GM19043 (cell line): ENCODE measurements around the gene FN3K.

Experiments used
- ATAC-seq: cut with Tn5 transposase; IDR thresholded peaks from one replicate; pipeline ENCODE4 v1.9.1; 2021; ENCODE audit warnings: low read depth; ENCODE audit not compliant: unreplicated experiment

FN3K gene

DNA sequence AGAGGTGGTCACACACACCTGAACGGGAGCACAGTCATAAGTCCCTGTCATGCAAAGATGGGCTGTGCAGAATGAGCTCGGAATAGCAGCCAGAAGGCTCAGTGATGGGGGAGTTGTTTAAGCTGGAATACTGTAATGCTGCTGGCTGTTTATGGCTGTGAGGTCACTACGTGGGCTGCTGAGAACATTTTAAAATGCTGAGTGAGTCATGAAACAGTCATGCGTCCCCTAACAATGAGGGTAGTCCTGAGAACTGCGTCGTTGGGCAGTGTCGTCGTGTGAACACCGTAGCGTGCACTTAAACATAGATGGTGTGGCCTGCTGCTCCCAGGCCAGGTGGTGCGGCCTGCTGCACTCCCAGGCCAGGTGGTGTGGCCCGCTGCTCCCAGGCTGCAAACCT is 56.1 kb downstream of the FN3K start:
- ATAC-seq, result no peak

DNA sequence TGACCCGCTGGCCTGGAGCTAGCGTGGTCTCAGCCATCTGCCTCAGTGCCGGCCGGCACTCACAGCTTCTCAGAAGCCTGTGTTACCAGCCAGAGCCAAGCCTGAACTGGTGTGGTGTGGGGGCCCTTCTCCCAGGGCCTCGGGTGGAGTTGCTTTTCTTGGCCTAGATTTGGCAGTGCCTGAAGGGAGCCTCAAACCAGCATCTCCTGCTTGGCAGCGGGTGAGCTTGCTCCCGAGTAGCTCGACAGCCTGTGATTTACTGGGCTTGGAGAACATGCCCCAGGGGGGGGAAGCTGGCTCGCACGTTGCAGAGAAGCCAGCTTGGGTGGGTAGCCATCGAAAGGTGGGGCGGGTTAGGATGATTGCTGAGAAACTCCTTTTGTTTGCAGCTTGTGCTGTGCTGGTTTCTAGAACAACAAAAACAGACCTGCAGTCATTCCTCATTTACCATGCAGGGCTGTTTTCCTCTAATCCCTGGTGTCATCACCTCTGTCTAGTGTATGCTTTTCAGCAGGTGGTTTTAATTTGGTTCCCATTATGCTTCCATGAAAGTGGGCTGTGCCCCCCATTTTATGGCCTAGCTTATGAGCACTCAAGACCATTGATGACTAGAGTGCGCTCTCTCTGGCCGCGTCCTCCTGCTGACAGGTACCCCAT is 58.7 kb downstream of the FN3K start:
- ATAC-seq, result no peak

DNA sequence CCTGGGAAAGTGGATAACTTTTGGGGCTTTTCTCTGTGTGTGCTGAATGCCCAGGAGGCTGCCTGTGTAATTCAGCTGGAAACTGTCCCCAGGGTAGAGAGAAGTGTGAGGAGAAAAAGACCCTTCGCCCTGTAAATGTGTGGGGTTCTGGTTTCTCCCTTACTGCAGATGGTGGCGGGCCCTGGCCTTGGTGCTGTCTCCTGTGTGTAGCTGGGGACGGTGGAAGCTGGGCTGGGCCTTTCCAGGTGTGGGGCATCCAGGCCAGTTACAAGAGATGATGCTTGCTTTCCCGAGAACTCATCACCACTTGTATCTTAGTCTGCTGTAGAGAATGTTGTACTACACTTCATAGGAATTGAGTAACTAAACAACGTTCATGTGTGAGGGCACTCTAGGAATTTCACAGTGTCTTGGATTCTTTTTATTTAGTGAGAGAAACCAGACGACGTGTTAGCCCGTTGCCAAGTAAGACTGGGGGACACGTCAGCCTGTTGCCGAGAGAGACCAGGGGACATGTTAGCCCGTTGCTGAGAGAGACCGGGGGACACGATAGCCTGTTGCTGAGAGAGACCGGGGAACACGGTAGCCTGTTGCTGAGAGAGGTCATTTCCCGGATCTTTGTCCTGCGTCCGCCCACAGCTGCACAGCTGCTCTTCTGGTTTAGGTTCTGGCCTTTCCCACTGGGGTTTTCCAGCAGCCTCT is 59.5 kb downstream of the FN3K start:
- ATAC-seq, result no peak

- ATAC-seq, result no peak
These were observed 60.2 kb downstream of the FN3K start for GRCh38 chr17:82795615-82796014.

DNA sequence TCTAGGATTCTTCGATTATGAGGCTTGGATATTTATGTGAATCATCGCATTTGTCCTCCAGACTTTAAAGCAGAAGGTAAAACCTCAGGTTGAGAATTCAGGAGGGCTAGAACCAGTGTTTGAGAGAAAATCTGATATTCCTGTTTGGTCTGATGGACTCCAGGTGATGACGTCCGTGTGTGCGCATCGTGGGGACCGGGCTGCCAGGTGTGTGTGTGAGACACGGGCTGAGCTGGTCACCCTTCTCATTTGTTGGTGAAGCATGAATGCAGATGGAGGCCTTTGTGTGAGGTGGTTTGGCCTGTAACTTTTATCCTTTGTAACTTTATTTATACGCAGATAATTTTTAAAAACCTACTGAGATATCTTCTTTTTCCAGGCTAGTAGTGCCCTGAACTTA is 61.6 kb downstream of the FN3K start:
- ATAC-seq, result no peak

DNA sequence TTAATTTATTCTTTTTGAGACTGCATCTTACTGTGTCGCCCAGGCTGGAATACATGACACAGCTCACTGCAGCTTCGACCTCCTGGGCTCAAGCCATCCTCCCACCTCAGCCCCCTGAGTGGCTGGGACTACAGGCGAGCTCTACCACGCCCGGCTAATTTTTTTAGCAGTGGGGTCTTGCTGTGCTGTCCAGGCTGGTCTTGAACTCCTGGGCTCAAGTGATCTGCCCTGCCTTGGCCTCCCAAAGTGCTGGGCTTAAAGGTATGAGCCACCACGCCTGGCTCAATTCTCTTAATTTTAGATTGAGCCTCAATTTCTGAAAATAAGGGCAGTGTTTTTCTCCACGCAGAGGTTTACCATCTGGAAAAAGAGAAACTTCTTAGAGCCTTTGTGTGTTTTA is 63.3 kb downstream of the FN3K start:
- no peak for ATAC-seq

DNA sequence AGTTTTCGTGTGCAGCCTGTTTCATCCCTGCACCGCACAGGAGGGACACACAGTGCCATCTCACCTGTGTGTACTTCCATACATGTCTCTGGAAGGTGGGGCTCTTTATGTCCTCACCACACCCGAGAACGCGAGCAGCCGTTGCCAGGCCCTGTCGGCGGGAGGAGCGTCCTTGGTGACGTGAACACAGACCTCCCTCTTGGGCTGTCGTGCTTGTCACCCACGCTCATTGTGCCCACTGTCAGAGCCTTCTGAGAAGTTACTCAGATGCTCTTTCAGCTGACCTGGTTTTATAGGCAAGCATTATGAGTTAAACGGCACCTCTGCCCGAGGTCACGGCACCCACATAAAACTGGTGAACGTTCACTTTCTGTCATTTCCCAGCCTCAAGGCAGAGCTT is 64.2 kb downstream of the FN3K start:
- no peak for ATAC-seq
